OCI-M1 (cell line): ENCODE measurements around the gene TSN.

Source experiments
- DNase-seq: peaks from one replicate; lab custom pipeline; 2025; lab: John Stamatoyannopoulos, UW

TSN gene

DNA sequence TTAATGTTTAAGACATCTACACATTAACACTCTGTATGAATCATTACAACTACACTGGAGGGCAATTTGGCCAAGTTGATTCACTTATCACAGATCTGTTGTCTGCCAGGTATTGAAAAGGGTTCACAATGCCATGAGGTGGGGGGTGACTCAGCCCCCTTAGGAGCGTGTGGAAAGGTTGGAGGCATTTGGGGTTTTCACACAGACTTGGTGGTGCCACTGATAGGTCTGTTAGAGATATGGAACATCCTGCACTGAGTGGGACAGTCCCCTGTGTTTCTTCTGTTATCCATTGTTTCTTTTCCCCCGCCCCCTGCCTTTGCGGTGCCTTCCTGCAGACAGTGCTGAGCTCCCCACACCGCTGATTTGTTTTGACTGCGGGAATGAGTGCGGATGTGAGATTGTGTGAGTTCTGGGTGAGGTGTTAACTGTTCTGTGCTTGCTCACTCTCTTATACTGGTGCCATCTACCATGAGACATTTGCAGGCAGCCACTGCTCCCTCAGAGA lies 9.3 kb upstream of the TSN start:
- no peak for DNase-seq

DNA sequence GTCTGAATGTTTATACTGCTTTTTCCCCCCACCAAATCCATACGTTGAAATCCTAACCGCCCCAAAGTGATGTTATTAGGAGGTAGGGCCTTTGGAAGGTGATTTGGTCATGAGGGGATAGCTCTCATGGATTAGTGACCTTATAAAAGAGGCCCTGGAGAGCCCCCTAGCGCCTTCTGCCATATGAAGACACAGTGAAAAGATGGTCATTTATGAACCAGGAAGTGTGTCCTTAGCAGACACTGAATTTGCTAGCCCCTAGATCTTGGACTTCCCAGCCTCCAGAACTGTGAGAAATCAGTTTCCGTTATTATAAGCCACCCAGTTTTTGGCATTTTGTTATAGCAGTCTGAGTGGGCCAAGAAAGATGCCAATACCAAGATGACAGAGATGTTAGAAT lies 7.2 kb upstream of the TSN start:
- DNase-seq = peak; percentile 75

DNA sequence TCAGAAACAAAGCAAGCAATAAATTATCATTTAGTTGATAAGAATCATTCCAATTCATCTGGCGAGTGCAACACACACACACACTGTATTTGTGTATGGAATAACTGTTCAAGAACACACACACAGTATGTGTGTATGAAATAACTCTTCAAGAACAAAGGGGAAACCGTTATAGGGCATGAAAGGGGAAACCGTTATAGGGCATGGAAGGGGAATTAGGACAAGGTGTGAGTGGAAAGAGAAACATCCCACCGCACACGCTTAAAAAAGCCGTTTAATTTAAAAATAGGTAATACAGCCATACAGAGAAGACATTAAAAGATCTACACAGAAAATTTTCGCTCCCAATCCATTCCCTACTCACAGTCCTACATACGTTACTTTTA lies 607 bp upstream of the TSN start:
- peak; percentile 43 for DNase-seq

DNA sequence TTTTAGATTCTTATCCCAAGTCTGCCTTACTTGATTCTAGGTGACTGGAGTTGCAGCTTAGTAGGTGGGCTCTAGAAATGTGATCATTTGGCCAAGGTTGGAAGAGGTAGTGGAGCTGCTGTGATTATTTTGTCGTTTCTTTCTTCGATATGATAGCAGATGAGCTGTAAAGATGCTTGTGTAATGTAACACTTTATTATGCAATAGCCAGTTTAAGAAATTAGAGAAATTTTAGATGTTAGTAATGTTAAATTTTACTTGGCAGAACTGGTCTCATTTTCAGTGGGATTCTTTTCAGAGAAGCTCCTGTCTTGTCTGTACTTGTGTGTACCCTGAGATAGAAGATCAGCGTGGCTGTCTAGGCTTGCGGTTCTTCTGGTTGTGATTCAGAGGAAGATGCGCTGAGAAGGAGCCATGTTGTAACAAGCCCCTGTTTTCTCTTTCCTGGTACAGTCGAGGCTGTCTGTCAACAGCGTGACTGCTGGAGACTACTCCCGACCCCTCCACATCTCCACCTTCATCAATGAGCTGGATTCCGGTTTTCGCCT lies 9.3 kb downstream of the TSN start:
- no peak for DNase-seq

DNA sequence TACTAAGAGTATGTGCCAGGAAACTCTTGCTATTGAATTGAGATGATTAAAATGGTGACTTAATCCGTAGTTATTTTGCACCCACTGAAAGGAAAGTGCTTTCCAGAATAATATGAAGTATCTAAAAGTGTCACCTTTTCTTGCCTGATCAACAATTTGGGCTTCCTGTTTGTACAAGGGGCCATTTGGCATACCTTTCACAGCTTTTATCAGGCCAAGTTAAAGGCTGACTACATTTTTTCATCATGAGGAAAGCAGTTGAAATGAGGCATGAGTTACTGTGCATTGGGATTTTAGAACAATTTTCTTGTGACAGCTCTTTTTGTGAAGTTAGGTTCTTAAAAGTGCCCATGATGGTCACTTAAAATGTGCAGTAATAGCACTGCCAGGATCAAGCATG lies 11.2 kb downstream of the TSN start:
- DNase-seq = no peak

DNA sequence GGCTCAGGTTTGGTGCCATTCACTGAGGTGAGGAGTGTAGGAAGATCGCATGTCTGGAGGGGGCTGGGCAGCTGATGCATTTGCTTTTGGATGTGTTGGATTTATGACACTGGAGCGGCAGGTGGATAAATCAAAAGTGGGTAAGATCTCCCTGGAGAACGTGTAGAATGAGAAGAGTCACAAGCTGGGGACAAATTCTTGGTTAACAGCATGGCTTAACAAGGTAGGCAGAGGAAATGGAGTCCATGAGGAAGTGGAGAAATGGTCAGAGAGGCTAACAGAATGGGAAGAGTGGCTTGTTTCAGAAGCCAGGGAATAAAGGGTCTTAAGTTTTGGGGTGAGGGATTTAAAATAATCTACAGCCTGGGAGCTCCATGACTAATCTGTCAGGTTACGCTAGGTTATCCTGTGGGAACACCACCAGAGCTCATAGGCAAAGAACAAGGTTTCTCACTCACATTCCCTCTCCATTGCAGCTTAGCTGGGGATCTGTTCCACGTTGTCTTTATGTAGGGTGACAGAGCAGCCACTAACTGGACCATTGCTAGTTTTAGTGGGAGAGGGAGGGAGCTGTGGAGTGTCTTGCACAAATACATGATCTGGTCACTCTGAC lies 12.8 kb downstream of the TSN start:
- no peak for DNase-seq

DNA sequence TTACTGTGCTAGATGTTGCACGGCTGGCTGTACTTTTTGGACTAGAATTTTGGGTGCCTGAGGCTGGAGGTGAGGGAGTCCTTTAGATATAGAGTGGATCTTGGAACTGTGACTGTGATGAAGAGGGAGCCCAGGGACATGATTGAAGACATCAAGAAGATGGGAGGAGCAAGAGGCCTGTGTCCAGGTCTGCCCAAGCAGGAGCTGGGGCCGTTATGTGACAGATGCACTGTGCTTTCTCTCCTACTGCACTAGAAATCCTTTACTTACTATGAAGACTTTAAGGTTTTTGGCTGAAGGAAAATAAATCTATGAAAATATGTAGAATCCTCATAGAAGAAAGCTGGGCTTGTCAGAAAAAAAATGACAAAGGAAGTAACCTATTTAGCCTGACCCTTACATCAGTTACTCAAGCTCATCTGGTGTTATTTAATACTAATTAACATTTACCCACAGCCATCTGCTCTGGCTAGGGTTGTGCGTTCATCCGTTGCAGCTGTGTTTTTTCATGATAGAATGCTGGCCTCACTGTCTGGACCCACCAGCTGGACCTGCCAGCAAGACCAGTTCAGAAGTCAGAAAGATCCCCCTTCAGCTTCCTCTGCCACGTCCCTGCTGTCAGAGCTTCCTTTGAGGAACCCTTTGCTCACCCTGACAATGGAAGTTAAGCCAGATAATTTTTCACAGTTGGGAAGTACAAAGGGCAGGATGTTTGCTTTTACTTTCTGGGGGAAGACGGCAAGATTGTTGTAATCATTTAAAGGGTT lies 16.7 kb downstream of the TSN start:
- no peak for DNase-seq

DNA sequence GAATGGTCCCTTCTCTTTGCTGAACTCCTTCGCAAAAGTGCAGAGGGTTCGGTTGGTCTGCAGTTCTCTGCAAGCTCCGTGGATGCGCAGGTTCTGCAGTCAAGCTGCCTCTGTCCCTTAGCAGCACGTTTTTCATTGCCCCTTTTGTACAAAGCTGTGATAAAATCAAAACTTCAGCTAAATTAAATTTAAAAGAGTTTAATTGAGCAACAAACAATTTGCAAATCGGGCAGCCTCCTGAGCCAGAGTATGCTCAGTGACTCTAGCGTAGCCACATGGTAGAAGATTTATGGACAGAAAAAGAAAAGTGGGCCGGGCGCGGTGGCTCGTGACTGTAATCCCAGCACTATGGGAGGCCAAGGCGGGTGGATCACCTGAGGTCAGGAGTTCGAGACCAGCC lies 18.8 kb downstream of the TSN start:
- no peak for DNase-seq

DNA sequence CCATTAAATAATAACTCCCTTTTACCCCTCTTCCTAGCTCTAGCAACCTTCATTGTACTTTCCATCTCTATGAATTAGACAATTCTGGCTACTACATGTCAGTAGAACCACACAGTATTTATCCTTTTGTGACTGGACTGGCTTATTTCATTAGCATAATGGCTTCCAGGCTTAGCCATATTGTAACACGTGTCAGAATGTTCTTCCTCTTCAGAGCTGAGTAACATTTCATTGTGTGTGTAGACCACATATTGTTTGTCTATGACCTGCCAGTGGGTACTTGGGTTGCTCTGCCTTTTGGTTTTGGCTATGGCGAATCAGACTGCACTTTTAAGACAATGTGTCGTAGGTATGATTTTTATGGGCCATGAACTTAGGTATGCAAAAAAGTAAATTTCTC lies 20.9 kb downstream of the TSN start:
- no peak for DNase-seq

DNA sequence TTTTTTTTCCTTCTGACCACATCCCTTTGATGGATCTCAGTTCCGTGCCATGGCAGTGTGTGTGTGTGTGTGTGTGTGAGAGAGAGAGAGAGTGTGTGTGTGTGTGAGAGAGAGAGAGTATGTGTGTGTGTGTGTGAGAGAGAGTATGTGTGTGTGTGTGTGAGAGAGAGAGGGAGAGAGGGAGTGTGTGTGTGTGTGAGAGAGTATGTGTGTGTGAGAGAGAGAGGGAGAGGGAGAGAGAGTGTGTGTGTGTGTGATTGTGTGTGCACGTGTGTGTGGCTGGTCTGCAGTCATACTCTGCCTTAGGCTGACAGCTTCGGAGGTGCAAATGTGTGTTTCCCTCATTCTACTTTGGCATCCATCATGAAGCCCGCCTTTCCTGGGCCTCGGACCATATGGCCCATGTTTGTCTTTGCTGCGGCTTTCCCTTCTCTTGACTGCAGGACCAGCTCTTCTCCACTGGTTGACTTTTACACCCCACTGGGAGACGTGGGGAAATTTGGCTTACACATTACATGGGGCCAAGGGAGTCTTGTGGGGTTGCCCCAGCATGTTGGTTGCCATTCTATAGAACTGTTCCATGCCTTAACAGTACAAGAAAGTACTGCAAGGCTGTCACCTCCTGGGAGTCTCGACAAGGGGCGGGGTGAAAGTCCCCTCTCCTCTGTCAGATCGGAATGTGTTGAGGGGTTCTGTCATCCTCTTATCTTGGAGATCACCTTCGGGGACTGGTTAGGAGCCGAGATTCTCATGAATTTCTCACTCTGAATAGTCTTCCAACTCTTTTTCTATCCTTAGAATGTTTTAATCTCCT lies 21.6 kb downstream of the TSN start:
- no peak for DNase-seq

DNA sequence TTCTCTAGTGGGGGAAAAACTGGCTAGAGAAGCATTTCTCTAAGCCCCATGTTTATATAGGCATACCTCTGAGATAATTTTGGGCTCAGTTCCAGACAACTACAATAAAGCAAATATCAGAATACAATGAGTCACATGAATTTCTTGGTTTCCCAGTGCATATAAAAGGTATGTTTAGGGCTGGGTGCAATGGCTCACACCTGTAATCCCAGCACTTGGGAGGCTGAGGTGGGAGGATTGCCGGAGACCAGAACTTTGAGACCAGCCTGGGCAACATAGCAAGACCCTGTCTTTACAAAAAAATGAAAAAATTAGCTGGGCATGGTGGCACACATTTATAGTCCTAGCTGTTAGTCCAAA lies 22.2 kb downstream of the TSN start:
- DNase-seq = no peak

DNA sequence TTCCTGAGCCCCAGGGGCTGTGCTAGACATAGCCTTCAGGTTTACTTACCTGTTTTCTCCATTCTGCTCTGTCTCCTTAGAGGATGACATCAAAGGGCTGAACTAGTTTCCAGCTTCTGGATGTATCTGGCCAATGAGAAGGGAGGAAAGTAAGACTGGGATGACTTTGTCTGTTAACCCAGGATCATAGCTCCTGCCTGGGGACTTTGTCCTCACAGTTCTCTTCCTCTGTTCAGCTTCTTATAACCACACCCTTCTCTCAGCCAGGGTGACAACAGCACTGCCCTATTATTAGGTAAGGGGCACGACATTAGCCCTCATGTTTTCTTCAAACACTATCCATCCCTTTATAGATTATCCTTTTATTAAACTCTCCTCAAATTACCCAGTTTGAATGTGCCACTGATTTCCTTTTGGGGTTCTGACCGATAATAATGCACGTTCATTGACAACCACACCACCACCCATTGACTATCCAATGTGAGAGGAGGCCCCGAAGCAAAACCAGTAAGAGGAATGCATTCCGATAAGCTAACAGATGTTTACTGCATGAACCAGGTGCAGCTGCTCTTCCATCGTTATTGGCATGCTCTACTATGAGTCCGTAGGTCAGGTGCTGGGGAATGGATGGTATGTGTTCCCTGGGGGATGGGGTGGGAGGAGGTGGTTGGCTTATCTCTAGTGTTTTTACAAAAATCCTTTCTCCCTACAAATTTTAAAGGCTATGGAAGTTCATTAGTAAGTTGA lies 23.5 kb downstream of the TSN start:
- DNase-seq = no peak

DNA sequence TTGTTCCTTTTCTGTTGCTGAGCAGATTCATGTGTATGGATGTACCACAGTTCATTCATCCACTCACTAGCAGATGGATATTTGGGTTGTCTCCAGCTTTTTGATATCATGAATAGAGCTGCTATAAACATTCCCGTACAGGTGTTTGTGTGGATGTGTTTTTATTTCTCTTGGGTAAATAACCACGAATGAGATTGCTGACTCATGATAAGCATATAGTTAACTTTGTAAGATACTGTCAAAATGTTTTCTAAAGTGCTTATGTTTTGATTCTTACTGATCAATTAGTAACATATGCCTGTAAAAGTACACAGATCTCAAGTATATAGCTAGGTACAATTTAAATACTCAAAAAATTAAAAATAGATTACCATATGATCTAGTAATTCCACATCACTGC lies 27.7 kb downstream of the TSN start:
- DNase-seq = no peak

DNA sequence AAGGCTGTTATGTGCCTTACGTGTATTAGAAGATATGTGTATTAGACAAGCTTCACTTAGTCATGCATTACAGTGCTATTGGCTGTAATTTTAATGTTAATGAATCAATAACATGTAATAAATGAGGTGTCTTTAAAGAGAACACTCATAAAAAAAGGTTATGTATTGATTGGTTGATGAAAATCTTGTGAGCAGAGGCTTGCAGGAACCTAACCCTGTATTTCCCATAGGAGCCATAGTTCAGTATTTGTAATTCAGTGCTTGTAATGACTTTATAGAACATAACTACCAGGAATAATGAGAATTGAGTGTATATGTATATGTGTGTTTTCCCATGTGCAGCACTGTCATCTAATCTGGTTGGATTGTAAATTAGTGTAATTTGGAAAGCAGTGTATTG lies 33.2 kb downstream of the TSN start:
- no peak for DNase-seq

DNA sequence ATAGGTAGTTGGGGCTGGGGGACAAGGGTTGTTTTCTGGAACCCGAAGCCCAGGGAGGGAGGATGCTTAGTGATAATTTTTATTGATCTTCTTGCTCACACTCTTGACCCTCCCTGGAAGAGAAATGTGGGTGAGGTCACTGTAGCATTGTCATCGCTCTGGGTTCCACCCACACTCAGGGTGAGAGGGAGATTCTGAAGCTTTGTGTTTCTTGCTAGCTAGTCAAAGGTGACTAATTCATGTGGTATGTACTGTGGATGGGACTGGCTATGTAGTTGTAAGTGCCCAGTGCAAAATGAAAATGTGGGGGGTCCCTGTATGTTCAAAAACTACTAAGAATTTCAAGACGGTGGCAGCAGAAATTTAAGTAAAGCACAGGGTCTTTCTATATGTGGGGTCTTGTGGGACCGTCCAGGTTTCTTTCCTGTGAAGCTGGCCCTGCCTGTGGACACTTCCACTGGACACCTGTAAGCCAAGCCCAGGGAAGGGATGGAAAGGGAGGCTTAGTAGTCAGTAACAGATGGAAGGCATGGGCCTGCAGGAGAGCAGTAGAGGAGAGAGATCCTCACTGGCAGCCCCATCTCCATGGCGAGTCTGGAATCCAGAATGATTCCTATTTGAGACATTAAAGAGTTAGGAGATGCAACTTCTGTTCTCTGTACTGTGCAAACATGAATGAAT lies 35.0 kb downstream of the TSN start:
- no peak for DNase-seq

DNA sequence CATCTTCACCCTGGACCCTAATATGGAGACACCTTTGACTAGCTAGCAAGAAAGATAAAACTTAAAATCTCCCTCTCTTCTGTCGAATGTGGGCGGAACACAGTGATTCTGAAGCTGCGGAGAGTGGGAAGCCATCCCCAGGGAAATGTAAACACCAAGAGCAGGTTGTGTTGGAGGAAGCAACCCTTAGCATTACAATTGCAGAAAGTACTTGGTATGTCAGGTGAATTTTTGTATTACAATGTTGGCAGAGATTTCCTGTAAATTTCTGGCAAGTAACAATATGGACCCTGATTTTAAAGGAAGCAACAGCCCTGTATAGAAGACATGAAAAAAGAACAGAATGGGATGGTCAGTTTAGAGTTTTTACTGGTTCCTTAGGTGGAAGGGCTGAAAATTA lies 35.8 kb downstream of the TSN start:
- DNase-seq = no peak

DNA sequence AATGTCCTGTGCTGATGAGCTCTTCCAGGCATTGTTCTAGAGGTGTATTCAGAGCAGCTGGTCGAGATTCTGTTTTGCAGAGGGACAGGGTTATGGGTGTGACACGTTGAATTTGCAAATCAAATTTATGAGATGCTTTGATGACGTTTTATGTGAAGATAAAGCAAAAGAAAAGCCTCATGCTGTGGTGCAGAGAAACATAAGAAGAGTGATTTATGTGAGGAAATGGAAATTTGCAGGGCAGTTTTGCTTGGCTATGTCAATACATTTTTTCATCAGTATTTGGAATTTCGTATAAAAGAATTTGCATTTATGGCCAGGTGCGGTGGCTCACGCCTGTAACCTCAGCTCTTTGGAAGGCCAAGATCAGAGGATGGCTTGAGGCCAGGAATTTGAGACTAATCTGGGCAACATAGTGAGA lies 36.4 kb downstream of the TSN start:
- DNase-seq = no peak

DNA sequence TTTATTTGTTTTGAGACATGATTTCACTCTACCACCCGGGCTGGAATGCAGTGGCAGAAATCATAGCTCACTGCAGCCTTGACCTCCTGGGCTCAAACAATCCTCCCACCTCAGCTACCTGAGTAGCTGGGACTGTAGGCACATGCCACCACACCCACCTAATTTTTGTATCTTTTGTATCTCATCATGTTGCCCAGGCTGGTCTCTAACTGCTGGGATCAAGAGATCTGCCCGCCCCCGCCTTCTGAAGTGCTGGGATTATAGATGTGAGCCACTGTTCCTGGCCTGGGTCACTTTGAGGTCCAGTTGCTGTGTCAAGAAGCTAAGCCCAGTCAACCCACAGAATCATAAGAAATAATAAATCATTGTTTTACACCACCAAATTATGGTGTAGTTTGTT lies 38.4 kb downstream of the TSN start:
- no peak for DNase-seq

DNA sequence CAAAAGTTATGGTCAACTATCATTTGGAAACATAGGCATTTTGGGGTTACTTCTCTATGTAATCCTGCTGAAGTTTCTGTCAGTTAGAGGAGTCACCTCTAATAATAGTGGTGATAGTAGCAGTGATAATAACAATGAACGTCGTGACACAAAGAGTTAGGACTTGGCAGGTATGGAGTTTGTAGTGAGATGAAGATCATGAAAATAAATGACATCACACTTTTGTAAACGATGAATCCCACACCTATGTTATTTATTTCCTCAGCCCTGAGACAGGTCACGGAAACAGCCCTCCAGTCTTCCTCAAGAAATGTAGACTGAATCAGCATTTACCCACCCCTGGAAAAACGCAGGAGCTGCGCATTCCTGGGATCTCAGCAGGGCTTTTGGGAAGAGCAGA lies 38.8 kb downstream of the TSN start:
- DNase-seq = no peak

DNA sequence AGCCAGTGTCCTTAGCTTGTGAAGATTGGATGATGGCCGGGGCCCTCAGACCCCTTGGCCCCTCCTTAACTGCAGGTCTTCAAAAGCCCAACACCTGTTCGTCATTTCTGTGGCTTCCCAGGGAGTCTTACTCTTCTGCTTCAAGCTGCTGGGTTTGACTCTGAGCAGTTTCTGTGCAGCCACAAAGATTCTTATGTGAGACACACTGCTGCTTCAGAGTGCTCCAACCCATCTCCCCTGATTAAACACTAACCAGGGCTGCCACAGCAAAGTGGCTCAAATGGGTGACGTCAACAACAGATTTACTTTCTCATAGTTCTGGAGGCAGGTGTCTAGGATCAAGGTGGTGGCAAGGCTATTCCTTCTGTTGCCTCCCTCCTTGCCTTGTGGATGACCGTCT lies 40.8 kb downstream of the TSN start:
- no peak for DNase-seq

DNA sequence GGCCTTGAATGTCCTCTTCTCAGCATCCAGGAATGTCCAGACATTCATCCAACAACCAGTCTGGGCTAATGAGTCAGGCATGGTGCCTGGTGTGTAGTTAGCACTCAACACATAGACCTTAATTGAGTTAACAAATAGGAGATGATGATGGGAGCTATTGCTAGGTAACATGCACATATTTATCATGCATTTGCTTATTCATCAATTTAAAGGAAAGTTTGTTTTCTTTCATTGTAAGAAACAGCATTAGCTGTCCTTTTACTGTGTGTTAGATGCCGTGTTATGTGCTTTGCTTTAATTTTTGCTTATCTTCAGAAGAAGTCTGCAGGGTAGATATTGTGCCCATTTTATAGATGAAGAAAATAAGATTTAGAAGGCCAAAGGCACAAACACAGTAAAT lies 43.2 kb downstream of the TSN start:
- no peak for DNase-seq

DNA sequence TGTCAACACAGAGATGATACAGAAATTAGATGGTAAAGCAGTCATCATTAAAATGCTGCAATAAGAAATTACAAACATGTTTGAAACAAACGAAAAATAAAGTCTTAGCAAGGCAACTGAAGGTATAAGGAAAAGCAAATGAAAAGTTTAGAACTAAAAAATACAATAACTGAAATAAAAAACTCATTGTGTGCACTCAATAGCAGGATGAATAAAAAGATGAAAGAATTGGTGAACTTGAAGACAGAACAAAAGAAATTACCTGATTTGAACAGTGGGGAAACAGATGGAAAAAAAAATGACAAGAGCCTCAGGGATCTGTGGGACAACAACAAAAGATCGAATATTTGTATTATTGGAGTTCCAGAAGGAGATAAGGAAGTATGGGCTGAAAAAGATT lies 46.5 kb downstream of the TSN start:
- DNase-seq = no peak
